AG10803 (cell line): ENCODE measurements around the gene ADGRL3.

Experiments used
- DNase-seq: peaks from one replicate; pipeline ENCODE4 v3.0.0; 2010; ENCODE audit warnings: low read depth
- H3K4me3 ChIP-seq: 2 replicates; pipeline ENCODE4 v1.5.1; 2011; ENCODE audit warnings: mild to moderate bottlenecking, low read length, control low read depth
- TF ChIP-seq, protein P1 (sequence below): conservative IDR thresholded peaks from 2 replicates; pipeline ENCODE4 v1.5.1; 2011; ENCODE audit warnings: mild to moderate bottlenecking, low read length, control low read depth, inconsistent platforms

Gene ADGRL3

DNA sequence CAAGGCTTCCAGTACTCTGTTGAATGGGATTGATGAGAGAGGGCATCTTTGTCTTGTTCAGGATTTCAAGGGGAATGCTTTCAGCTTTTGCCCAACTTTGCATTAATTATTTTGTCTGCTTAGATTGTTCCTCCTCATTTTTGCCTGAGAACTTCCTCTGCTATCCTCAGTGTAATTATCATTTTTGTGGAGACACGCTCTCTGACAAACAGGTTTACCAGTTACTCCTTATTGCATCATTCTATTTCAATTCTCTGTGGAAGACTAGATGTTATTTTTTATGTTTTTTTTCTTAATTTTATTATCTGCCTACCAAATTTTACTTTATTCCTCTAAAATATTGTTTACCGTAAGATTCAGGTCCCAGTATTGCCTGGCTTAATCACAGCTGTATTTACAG is 349.2 kb downstream of the ADGRL3 start:
- H3K4me3 ChIP-seq = no peak overlapping the region
- DNase-seq = no peak
- TF ChIP-seq, protein P1, sequence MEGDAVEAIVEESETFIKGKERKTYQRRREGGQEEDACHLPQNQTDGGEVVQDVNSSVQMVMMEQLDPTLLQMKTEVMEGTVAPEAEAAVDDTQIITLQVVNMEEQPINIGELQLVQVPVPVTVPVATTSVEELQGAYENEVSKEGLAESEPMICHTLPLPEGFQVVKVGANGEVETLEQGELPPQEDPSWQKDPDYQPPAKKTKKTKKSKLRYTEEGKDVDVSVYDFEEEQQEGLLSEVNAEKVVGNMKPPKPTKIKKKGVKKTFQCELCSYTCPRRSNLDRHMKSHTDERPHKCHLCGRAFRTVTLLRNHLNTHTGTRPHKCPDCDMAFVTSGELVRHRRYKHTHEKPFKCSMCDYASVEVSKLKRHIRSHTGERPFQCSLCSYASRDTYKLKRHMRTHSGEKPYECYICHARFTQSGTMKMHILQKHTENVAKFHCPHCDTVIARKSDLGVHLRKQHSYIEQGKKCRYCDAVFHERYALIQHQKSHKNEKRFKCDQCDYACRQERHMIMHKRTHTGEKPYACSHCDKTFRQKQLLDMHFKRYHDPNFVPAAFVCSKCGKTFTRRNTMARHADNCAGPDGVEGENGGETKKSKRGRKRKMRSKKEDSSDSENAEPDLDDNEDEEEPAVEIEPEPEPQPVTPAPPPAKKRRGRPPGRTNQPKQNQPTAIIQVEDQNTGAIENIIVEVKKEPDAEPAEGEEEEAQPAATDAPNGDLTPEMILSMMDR = no peak

DNA sequence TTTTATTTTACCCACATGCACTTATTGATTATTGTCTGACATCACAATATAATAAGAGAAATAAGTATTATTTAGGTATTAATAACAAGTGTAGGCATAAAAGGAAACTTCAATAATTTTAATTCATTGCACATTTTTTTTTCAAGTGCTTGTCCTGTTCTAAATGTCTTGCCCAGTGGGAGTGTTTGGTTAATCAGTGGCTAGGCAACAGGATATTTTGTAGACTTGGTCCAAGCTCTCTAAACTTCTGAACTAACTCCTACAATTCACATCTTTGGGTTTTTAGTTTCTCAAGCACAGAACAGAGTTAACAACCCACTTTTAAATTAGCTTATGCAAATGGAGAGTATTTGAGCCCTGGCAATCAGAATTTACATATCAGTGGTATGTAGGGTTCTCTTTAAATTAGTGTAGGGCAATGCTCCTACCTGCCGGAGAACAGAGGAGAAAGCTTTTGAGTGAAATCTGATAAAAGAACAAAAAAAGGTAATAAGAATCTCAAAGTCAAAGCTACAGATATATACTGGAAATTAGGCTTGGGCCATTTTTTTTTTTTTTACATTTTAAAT is 353.5 kb downstream of the ADGRL3 start:
- DNase-seq = no peak
- no peak overlapping the region for H3K4me3 ChIP-seq
- TF ChIP-seq, protein P1 = no peak

DNA sequence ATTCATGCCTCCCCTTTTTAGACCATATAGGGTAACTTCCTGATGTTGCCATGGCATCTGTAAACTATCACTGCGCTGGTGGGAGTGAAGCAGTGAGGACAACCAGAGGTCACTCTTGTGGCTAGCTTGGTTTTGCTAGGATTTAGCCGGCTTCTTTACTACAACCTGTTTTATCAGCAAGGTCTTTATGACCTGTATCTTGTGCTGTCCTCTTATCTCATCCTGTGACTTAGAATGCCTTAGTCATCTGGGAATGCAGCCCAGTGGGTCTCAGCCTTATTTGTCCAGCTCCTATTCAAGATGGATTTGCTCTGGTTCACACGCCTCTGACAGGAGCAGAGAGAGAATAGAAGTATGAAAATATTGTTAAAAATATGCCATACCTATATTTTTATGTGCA is 355.7 kb downstream of the ADGRL3 start:
- no peak for DNase-seq
- TF ChIP-seq, protein P1 = no peak
- no peak overlapping the region for H3K4me3 ChIP-seq

DNA sequence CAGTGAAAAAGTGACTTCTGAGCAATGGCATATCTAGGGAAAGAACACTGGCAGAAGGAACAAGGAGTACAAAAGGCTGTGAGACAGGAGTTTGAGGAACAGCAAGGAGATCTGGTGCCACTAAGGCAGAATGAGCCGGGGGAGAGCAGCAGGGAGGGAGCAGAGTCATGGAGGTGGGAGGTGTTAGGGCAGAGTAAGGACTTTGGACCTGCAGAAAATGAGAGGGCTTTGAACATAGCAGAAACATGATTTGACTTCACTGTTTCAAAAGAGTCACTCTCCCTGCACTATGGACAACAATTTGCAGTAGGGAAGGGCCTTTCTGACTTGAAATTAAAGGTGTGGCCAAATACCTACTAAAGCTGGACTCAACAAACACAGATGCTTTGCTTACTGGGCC is 356.2 kb downstream of the ADGRL3 start:
- no peak for DNase-seq
- TF ChIP-seq, protein P1 = no peak
- H3K4me3 ChIP-seq = no peak overlapping the region

DNA sequence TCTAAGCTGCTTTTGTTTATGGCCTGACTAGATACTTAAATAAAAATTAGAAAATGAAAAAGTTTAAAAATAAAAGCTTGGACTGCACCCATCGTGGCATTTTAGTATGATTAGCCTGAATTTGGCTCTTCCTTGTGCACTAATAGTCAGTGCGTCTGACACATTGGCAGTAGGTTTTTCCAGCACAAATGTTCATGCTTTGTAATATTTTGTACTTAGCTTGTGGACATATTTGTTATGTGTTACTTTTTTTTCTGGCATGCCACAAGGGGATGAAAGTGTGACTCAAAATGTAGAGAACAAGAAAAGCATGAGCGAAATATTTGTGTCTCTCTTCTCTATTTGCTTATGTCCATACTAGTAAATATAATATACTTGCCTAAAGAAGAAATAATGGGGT is 359.3 kb downstream of the ADGRL3 start:
- TF ChIP-seq, protein P1 = no peak
- no peak overlapping the region for H3K4me3 ChIP-seq
- no peak for DNase-seq

DNA sequence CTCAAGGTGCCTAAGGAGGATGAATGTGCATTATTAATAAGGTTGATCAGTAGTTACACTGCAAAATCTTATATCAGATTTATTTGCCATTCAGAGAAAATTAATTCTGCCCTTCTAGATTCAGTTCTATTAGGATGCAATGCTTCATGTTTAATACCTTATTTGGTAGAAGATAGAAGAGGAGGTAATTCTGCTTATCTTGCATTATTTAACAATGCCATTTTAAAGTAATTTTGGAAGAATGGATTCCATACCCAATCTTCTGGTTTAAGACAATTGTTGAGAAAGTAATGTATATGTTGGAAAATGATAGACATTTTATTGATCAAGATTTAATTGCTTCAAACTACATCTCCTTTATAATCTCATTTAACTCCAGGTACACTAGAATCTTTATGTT is 360.9 kb downstream of the ADGRL3 start:
- H3K4me3 ChIP-seq = no peak overlapping the region
- no peak for DNase-seq
- TF ChIP-seq, protein P1 = no peak

DNA sequence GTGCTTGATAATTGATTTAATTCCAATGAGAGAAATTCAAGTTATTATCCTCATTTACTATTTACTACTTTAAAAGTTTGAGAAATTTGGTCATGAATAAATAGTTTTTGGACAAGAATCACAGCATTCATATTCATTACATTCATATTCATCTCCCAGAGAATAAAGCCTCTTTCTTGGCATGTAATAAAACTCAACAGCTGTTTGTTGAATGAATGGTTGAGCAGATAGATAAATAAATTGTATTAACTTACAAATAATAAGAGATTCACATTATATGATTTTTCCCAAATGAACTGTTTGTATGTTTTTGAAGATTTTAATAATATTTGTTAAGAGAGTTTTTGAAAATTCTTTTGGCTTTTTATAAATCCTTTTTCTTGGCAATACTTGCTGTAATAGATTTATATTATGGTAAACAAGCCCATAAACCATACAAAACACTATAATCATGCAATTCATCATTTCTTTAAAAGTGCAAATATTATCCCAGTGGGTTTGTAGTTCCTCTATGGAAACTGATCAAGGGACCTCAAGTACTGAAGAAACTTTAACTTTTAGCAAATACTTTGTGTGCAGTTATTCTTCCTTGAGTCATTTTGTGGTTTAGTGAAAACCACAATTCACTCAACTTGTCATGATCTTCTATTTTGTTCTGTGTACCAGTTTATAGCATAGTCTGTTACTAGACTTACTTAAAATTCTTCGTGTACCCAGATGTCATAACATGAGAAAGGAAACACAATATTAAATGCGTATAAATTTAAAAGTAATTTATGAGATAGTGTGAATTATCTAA is 371.8 kb downstream of the ADGRL3 start:
- no peak for DNase-seq
- no peak overlapping the region for H3K4me3 ChIP-seq
- TF ChIP-seq, protein P1 = no peak
